GM12878 (cell line): ENCODE data around the gene SBNO2.

Source experiments
- CEBPB ChIP-seq, 2 experiments: fragments of 150-350 bp in 1 of 2; IDR thresholded peaks; 2 replicates each; pipeline ENCODE4 v1.6.1; 2012 to 2014; ENCODE audit warnings: low read depth in 2 of 2, low read length in 2 of 2, borderline replicate concordance in 1 of 2, inconsistent platforms in 1 of 2
- CHD2 ChIP-seq: IDR thresholded peaks from 2 replicates; pipeline ENCODE4 v1.6.1; 2011; ENCODE audit warnings: low read depth, low read length, improper control_type of control experiment, borderline replicate concordance
- CTCF ChIP-seq, 3 experiments: IDR thresholded peaks in 2 of 3; conservative IDR thresholded peaks in 1 of 3; 2 replicates each; pipeline ENCODE4 v1.5.1; 2011; ENCODE audit warnings: low read depth in 3 of 3, low read length in 3 of 3, mild to moderate bottlenecking in 3 of 3, control low read depth in 2 of 3, moderate library complexity in 2 of 3, inconsistent platforms in 1 of 3, mixed read lengths in 1 of 3; ENCODE audit not compliant: control insufficient read depth in 2 of 3, insufficient read depth in 1 of 3; ENCODE audit errors: extremely low read depth in 1 of 3
- EZH2 ChIP-seq: IDR thresholded peaks from 2 replicates; pipeline ENCODE4 v1.6.1; 2012; ENCODE audit warnings: low read depth, mild to moderate bottlenecking, control low read depth, inconsistent platforms, low read length, borderline replicate concordance; ENCODE audit not compliant: control insufficient read depth
- HDAC2 ChIP-seq: fragments of 200-600 bp; sonication (generic); IDR thresholded peaks from 2 replicates; pipeline ENCODE4 v1.6.1; 2017
- MXI1 ChIP-seq: fragments of 150-350 bp; IDR thresholded peaks from 2 replicates; pipeline ENCODE4 v1.6.1; 2011; ENCODE audit warnings: low read depth, mild to moderate bottlenecking, inconsistent platforms, low read length, improper control_type of control experiment
- MYC ChIP-seq: IDR thresholded peaks from 2 replicates; pipeline ENCODE4 v1.6.1; 2011; ENCODE audit warnings: mild to moderate bottlenecking, low read length, moderate library complexity, inconsistent platforms; ENCODE audit not compliant: insufficient read depth, insufficient replicate concordance, insufficient read length, severe bottlenecking
- NRF1 ChIP-seq: conservative IDR thresholded peaks from 2 replicates; pipeline ENCODE4 v1.6.1; 2011; ENCODE audit warnings: mild to moderate bottlenecking, low read depth, low read length, improper control_type of control experiment
- POLR2A ChIP-seq: IDR thresholded peaks from 2 replicates; pipeline ENCODE4 v1.6.1; 2011; ENCODE audit warnings: low read depth, mild to moderate bottlenecking, low read length
- RAD21 ChIP-seq: IDR thresholded peaks from 2 replicates; pipeline ENCODE4 v1.6.1; 2011; ENCODE audit warnings: mild to moderate bottlenecking, low read depth, low read length, moderate library complexity; ENCODE audit not compliant: insufficient read depth
- REST ChIP-seq: IDR thresholded peaks from 2 replicates; pipeline ENCODE4 v1.6.1; 2012; ENCODE audit warnings: mild to moderate bottlenecking, low read depth, low read length
- USF2 ChIP-seq: IDR thresholded peaks from 2 replicates; pipeline ENCODE4 v1.6.1; 2011; ENCODE audit warnings: low read depth, low read length, improper control_type of control experiment, borderline replicate concordance
- ZBTB11 ChIP-seq: fragments of 450-650 bp; formaldehyde crosslinking; IDR thresholded peaks from 2 replicates; pipeline ENCODE4 v1.5.0; 2022; ENCODE audit warnings: mild to moderate bottlenecking, missing genetic modification characterization

- no peak for TF ChIP-seq CTCF (IDR thresholded peaks at IDR 0.05 in 2 of 3, conservative IDR thresholded peaks at IDR 0.05 in 1 of 3; ENCODE audit: control insufficient read depth in 2 of 3, extremely low read depth in 1 of 3, insufficient read depth in 1 of 3, low read depth in 3 of 3, low read length in 3 of 3)
- no peak for TF ChIP-seq MYC
- TF ChIP-seq HDAC2: no peak
- TF ChIP-seq NRF1: no peak
- no peak for TF ChIP-seq REST
- no peak for TF ChIP-seq ZBTB11 (CRISPR knock-in tag)
- TF ChIP-seq RAD21: no peak
- no peak; the same call in none of the 2 replicates for TF ChIP-seq POLR2A
- TF ChIP-seq USF2: no peak
- no peak for TF ChIP-seq CEBPB (IDR thresholded peaks at IDR 0.05; ENCODE audit: borderline replicate concordance in 1 of 2, low read depth in 2 of 2, low read length in 2 of 2)
- TF ChIP-seq MXI1: no peak
- TF ChIP-seq EZH2: no peak
- no peak for TF ChIP-seq CHD2
Measured at GRCh38 chr19:1118999-1119398, 55.1 kb downstream of the SBNO2 start.
